ENCODE measurements around the gene CRNN. TPM values are rescaled to one million over a fixed set of nuclear protein-coding genes. Genes with fewer than 3 reads are reported as not detected.

CRNN gene
- total and polyA plus RNA-seq, 9 donors, result 0.46 TPM; not detected in 8

DNA sequence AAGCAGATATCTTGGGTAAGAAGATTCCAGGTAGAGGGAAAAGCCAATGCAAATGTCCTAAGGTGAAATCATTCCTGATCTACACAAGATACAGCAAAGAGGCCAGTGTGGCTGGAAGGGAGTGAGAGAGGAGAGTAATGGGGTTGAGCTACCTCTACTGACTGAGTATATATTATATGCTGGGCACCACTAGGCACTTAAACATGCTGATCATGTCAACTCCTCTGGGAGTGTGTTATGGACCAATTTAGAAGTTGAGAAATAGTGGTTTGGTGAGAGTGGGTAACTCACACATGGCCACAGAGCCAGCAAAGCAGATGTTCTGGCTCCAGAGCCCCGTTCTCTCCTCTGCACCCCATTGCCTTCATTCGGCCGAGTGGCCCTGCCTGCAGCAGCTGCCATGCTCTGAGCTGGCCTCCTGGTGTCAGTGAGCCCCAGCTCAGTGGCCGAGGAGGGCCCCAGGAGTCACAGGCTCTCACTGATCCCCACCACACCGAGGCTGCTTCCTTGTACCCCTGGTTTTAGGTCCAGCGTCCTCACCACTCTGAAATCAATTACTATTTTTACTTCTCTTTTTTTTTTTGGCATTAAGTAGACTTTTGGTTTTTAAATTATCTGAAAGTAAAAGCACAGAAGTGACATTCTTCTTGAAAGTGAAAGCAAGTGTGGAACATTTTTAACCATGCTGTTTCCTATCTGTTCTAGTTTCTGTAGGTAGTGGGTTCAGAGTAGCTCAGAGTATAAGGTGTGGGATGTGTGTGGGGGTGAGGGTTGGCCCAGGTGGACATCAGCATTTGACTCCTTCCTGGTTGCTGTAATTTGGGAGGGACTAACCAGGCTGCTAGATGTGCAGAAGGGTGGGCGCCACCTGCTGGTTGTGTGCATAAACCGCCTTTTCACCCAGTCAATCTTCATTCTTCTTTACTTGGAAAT is 45.8 kb upstream of the CRNN start:
- intact Hi-C loops (cut with DNase I), result loop anchor here in 3 of 4 donors (5.0 kb wide), 1 partner anchor 408 kb away; no protein-coding TSS in a partner anchor
- H3K4me1 ChIP-seq (ENCODE audit: insufficient read depth), result no peaks in the 10 kb centered on the region
- H3K27ac ChIP-seq, result no peak overlapping the region
- TF ChIP-seq EP300 (IDR thresholded peaks at IDR 0.05) (no peak), CTCF (IDR thresholded peaks at IDR 0.05) (no peak), POLR2A (IDR thresholded peaks at IDR 0.05) (no peak)
- 44 to 45% (median 44%) methylated on average over 8 of the region's 8 CpGs for WGBS, 3 donors
- no peaks in the 10 kb centered on the region for H3K36me3 ChIP-seq
- no peaks in the 10 kb centered on the region for H3K27me3 ChIP-seq
- no peaks in the 10 kb centered on the region for H3K9me3 ChIP-seq
- H3K4me3 ChIP-seq, result no peak overlapping the region
- DNase-seq, result peak in 4 of 5 donors; percentile 24 to 64 (median 32)

DNA sequence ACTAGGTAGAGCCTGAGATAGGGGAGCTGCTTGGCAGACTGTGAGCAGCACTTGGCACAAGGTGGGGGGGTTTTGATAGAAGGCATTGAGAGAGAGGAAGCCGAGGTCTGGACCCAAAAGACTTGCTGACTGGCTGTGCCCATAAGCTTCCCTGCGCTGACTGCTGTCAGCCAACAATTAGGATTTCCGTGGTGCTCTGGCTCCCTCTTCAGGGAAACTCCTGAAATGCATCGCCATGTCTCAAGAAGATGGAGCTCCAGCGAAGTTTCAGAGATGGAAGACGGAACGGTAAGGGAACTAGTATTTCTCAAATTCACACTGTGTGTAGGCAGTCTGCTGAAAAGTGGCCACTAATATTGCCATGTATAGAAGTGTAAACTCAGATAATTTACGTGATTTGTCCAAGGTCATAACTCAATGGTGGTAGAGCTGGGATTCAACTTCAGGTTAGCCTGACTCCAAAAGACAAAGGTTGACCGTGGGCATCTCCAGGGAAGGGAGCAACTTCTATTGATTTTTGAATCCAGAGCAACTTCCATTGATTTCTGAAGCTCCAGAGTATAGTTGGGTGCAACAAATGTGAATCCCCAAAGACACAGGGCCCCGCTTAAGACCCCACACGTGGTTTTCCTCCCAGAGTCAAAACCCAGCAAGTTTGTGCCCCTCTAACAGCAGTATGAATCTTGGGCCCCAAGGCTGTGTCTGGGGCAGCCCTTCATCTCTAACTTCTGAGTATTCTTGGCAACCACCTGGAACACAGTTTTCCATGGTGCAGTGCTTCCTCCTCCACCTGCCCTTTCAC is 44.5 kb upstream of the CRNN start:
- no peak overlapping the region for H3K27ac ChIP-seq
- H3K36me3 ChIP-seq, result no peaks in the 10 kb centered on the region
- DNase-seq, result peak; percentile 29 to 70 (median 66)
- intact Hi-C loops (cut with DNase I), result loop anchor here in 3 of 4 donors (5.0 kb wide), 1 partner anchor 406 kb away; no protein-coding TSS in a partner anchor
- H3K4me1 ChIP-seq (ENCODE audit: insufficient read depth), result no peaks in the 10 kb centered on the region
- TF ChIP-seq POLR2A (IDR thresholded peaks at IDR 0.05), result no peak
- TF ChIP-seq CTCF (IDR thresholded peaks at IDR 0.05), result peak in 2 of 3 donors; percentile 52 to 63
- H3K9me3 ChIP-seq, result no peaks in the 10 kb centered on the region
- 25 to 31% (median 31%) methylated on average over 11 of the region's 11 CpGs for WGBS, 3 donors
- H3K27me3 ChIP-seq, result no peaks in the 10 kb centered on the region
- no peak overlapping the region for H3K4me3 ChIP-seq

- Histone ChIP-seq H3K27me3 (no peaks in the 10 kb centered on the region), H3K4me3 (no peak overlapping the region), H3K4me1 (ENCODE audit: insufficient read depth) (no peaks in the 10 kb centered on the region), H3K9me3 (no peaks in the 10 kb centered on the region), H3K27ac (no peak overlapping the region), H3K36me3 (no peaks in the 10 kb centered on the region)
- no peak for DNase-seq
- intact Hi-C loops (cut with DNase I), result loop anchor here in 3 of 4 donors (5.0 kb wide), 1 partner anchor 405 kb away; no protein-coding TSS in a partner anchor
- 52 to 64% (median 62%) methylated on average over 2 of the region's 2 CpGs for WGBS, 3 donors
- TF ChIP-seq EP300 (IDR thresholded peaks at IDR 0.05), result no peak
Measured at GRCh38 chr1:152457561-152457960, 43.5 kb upstream of the CRNN start.

DNA sequence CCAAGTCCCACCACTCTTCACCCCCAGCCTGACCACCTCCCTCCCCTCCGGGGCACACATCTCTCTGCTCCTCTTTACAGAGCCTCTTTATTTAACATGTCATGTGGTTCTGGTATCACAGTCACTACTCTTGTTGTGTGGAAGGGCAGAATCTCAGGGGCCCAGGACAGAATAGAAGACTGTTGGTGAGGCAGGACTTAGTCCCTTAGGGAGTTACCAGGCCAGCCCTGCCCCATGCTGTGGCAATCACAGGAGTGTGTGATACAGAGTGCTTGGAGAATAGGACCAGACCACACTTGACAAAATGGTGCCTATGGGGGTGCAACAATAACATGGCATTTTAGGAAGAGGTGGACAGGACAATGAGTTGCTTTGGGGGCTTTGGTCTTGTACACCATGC is 43.0 kb upstream of the CRNN start:
- TF ChIP-seq CTCF (IDR thresholded peaks at IDR 0.05) (no peak), EP300 (IDR thresholded peaks at IDR 0.05) (no peak), POLR2A (IDR thresholded peaks at IDR 0.05) (no peak)
- H3K27ac ChIP-seq, result no peak overlapping the region
- WGBS, 3 donors, result 67 to 84% (median 83%) methylated on average over 1 of the region's 1 CpG
- intact Hi-C loops (cut with DNase I), result loop anchor here in 3 of 4 donors (5.0 kb wide), 1 partner anchor 405 kb away; no protein-coding TSS in a partner anchor
- H3K9me3 ChIP-seq, result no peaks in the 10 kb centered on the region
- H3K4me1 ChIP-seq (ENCODE audit: insufficient read depth), result no peaks in the 10 kb centered on the region
- H3K36me3 ChIP-seq, result no peaks in the 10 kb centered on the region
- H3K27me3 ChIP-seq, result no peaks in the 10 kb centered on the region
- H3K4me3 ChIP-seq, result no peak overlapping the region
- DNase-seq, result no peak

Data from ovary (tissue), 9 donors.